Natural killer cell (primary cell): ENCODE results near the gene FN3K. TPM values are rescaled to one million over a fixed set of nuclear protein-coding genes. Genes with fewer than 3 reads are reported as not detected.

ENCODE experiments used
- ATAC-seq, 3 donors: fragments of 150-1000 bp in 2 of 3; fragments of 200-7000 bp in 1 of 3; cut with Tn5 transposase; 1 replicate in 1 of 3; 2 replicates in 2 of 3; pipeline ENCODE4 v1.10.0; 2021; ENCODE audit warnings: mild to moderate bottlenecking in 2 of 3, moderate library complexity in 2 of 3
- DNase-seq, 2 donors: peaks; one replicate each; pipeline versions ENCODE4 v3.0.0 to v3.0.0-alpha.2; 2013 to 2021; ENCODE audit warnings: mixed read lengths in 1 of 2
- H3K27ac ChIP-seq: one replicate; pipeline ENCODE4 v1.5.1; 2013; ENCODE audit warnings: mild to moderate bottlenecking, low read length
- H3K27me3 ChIP-seq: one replicate; pipeline ENCODE4 v1.6.1; 2013; ENCODE audit warnings: low read length; ENCODE audit not compliant: control insufficient read depth, insufficient read depth
- H3K36me3 ChIP-seq: one replicate; pipeline ENCODE4 v1.6.1; 2013; ENCODE audit warnings: low read length; ENCODE audit not compliant: control insufficient read depth, insufficient read depth
- H3K4me1 ChIP-seq: one replicate; pipeline ENCODE4 v1.6.1; 2013; ENCODE audit warnings: low read length; ENCODE audit not compliant: control insufficient read depth, insufficient read depth
- H3K4me3 ChIP-seq: one replicate; pipeline ENCODE4 v1.5.1; 2013; ENCODE audit warnings: low read length
- H3K9me3 ChIP-seq: one replicate; pipeline ENCODE4 v1.6.1; 2013; ENCODE audit warnings: low read length; ENCODE audit not compliant: control insufficient read depth, insufficient read depth
- H3K27ac Mint-ChIP-seq, 2 donors: one replicate each; pipeline ENCODE4 v1.8.0; 2022; ENCODE audit warnings: mild to moderate bottlenecking in 2 of 2, mixed read lengths in 2 of 2, moderate library complexity in 1 of 2
- H3K27me3 Mint-ChIP-seq, 2 donors: one replicate each; pipeline ENCODE4 v1.8.0; 2022; ENCODE audit warnings: low read depth in 2 of 2, mixed read lengths in 2 of 2
- H3K36me3 Mint-ChIP-seq: one replicate; pipeline ENCODE4 v1.8.0; 2022; ENCODE audit warnings: mixed read lengths
- H3K4me1 Mint-ChIP-seq, 2 donors: one replicate each; pipeline ENCODE4 v1.8.0; 2022; ENCODE audit warnings: mixed read lengths in 2 of 2
- H3K4me3 Mint-ChIP-seq: one replicate; pipeline ENCODE4 v1.8.0; 2022; ENCODE audit warnings: mild to moderate bottlenecking, moderate library complexity, mixed read lengths
- H3K9me3 Mint-ChIP-seq, 2 donors: one replicate each; pipeline ENCODE4 v1.8.0; 2022; ENCODE audit warnings: mixed read lengths in 2 of 2
- WGBS: methylation state at CpG from one replicate; pipeline ENCODE4 v1.1.7; 2013; ENCODE audit warnings: missing lambda C conversion rate; ENCODE audit not compliant: insufficient coverage; 5-methylcytosine and 5-hydroxymethylcytosine counted together
- intact Hi-C: fragments of 100-400 bp; cut with micrococcal nuclease; formaldehyde crosslinking; loops from one replicate; pipeline ENCODE4 v1.14.2; 2022
- total RNA-seq, 4 donors: library from RNA; stranded (reverse); fragments of 120-200 nt in 1 of 4; gene quantifications; one replicate each; pipeline versions ENCODE4 v1.2.3 to v1.2.4, GENCODE V29; 2013 to 2022
- TF ChIP-seq, protein P1 (sequence below): fragments of 200-600 bp; IDR thresholded peaks from one replicate; pipeline ENCODE4 v1.8.0; 2022; ENCODE audit warnings: antibody characterized with exemption

Gene FN3K
- total RNA-seq, 3 donors from 2014 or later (not counting 1 experiment from before 2014, with no cell fraction given), result 4.9 to 6.1 (median 5.5) TPM

GRCh38 chr17:82754297-82755208, 19.1 kb downstream of the FN3K start:
- no peaks in the 10 kb centered on the region for H3K27me3 Mint-ChIP-seq
- ATAC-seq (no peak), DNase-seq (peak in 1 of 2 donors; percentile 21)
- WGBS, result 91% methylated on average over 17 of the region's 19 CpGs
- H3K27me3 ChIP-seq, result no peaks in the 10 kb centered on the region
- H3K4me1 Mint-ChIP-seq, result peaks cover 0 to 23% of the 10 kb centered on the region in 2 donors
- H3K4me3 ChIP-seq, result no peak overlapping the region
- no peak overlapping the region for H3K27ac Mint-ChIP-seq
- intact Hi-C loops, result no loop called here
- peaks cover 19% of the 10 kb centered on the region for H3K4me1 ChIP-seq
- TF ChIP-seq, protein P1, sequence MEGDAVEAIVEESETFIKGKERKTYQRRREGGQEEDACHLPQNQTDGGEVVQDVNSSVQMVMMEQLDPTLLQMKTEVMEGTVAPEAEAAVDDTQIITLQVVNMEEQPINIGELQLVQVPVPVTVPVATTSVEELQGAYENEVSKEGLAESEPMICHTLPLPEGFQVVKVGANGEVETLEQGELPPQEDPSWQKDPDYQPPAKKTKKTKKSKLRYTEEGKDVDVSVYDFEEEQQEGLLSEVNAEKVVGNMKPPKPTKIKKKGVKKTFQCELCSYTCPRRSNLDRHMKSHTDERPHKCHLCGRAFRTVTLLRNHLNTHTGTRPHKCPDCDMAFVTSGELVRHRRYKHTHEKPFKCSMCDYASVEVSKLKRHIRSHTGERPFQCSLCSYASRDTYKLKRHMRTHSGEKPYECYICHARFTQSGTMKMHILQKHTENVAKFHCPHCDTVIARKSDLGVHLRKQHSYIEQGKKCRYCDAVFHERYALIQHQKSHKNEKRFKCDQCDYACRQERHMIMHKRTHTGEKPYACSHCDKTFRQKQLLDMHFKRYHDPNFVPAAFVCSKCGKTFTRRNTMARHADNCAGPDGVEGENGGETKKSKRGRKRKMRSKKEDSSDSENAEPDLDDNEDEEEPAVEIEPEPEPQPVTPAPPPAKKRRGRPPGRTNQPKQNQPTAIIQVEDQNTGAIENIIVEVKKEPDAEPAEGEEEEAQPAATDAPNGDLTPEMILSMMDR, result no peak
- no peaks in the 10 kb centered on the region for H3K9me3 ChIP-seq
- H3K36me3 ChIP-seq, result peaks cover 2% of the 10 kb centered on the region
- no peaks in the 10 kb centered on the region for H3K9me3 Mint-ChIP-seq
- no peaks in the 10 kb centered on the region for H3K36me3 Mint-ChIP-seq
- H3K27ac ChIP-seq, result no peak overlapping the region
- peak overlapping the region; percentile 37 for H3K4me3 Mint-ChIP-seq

GRCh38 chr17:82756166-82756565, 20.8 kb downstream of the FN3K start:
- TF ChIP-seq, protein P1, result no peak
- ATAC-seq (no peak), DNase-seq (no peak)
- H3K9me3 Mint-ChIP-seq, result no peaks in the 10 kb centered on the region
- H3K36me3 ChIP-seq, result peaks cover 4% of the 10 kb centered on the region
- no peaks in the 10 kb centered on the region for H3K9me3 ChIP-seq
- H3K4me3 Mint-ChIP-seq, result no peak overlapping the region
- H3K36me3 Mint-ChIP-seq, result no peaks in the 10 kb centered on the region
- no peaks in the 10 kb centered on the region for H3K27me3 Mint-ChIP-seq
- intact Hi-C loops, result no loop called here
- peak overlapping the region in 1 of 2 donors; percentile 17 for H3K27ac Mint-ChIP-seq
- H3K4me1 Mint-ChIP-seq, result peaks cover 0 to 23% of the 10 kb centered on the region in 2 donors
- H3K27ac ChIP-seq, result no peak overlapping the region
- peaks cover 15% of the 10 kb centered on the region for H3K4me1 ChIP-seq
- H3K27me3 ChIP-seq, result no peaks in the 10 kb centered on the region
- 97% methylated on average over 7 of the region's 7 CpGs for WGBS
- no peak overlapping the region for H3K4me3 ChIP-seq

- no peak for ATAC-seq
These were observed 30.0 kb downstream of the FN3K start for GRCh38 chr17:82765371-82765770.

More at GRCh38 chr17:82765371-82765770, 30.0 kb downstream of the FN3K start:
- Histone ChIP-seq H3K27ac (no peak overlapping the region), H3K4me3 (no peak overlapping the region), H3K36me3 (peaks cover 25% of the 10 kb centered on the region), H3K27me3 (no peaks in the 10 kb centered on the region), H3K4me1 (no peaks in the 10 kb centered on the region), H3K9me3 (no peaks in the 10 kb centered on the region)
- Mint-ChIP-seq H3K9me3 (no peaks in the 10 kb centered on the region), H3K27ac (no peak overlapping the region), H3K4me1 (no peaks in the 10 kb centered on the region), H3K36me3 (no peaks in the 10 kb centered on the region), H3K27me3 (no peaks in the 10 kb centered on the region), H3K4me3 (no peak overlapping the region)
- DNase-seq, result no peak
- 98% methylated on average over 13 of the region's 13 CpGs for WGBS
- TF ChIP-seq, protein P1, result no peak
- intact Hi-C loops, result no loop called here
